Endothelial cell of umbilical vein (primary cell): ENCODE data around the gene RAB18. TPM values are rescaled to one million over a fixed set of nuclear protein-coding genes. Genes with fewer than 3 reads are reported as not detected.

ENCODE experiments used
- BruUV-seq: library from RNA; stranded (reverse); fragments of 400-500 nt; replicated peaks from 2 replicates; lab custom pipeline; 2021; lab: Mats Ljungman, UMichigan
- CTCF ChIA-PET: fragments of 300-600, 350-600 bp; sonication (Branson Sonifier 250); formaldehyde crosslinking; loops from one replicate; lab custom pipeline; 2021; ENCODE audit warnings: antibody characterized with exemption, inconsistent platforms; lab: Charles Lee
- POLR2A ChIA-PET: fragments of 300-600, 350-600 bp; sonication (Branson Sonifier 250); formaldehyde crosslinking; loops from one replicate; lab custom pipeline; 2021; ENCODE audit warnings: antibody characterized with exemption, inconsistent platforms; lab: Charles Lee
- DNase-seq: peaks from one replicate; pipeline ENCODE4 v3.0.0-alpha.2; 2011; ENCODE audit warnings: low read depth, low spot score
- FAIRE-seq: peaks from 2 replicates; lab custom pipeline; 2011; peaks lifted over from hg19 to GRCh38; lab: Jason Lieb, UNC
- H2AFZ ChIP-seq: 2 replicates; pipeline ENCODE4 v1.6.0; 2012; ENCODE audit warnings: low read depth, low read length, control low read depth, inconsistent platforms
- H3K27ac ChIP-seq: 2 replicates; pipeline ENCODE4 v1.5.1; 2011; ENCODE audit warnings: low read depth, mild to moderate bottlenecking, control low read depth, low read length, moderate library complexity; ENCODE audit not compliant: insufficient read depth
- H3K27me3 ChIP-seq, 2 experiments: 2 replicates each; pipeline versions ENCODE4 v1.6.0 to v1.6.1; 2011; ENCODE audit warnings: low read length in 2 of 2, mixed read lengths in 1 of 2; ENCODE audit not compliant: control insufficient read depth in 2 of 2, insufficient read depth in 2 of 2
- H3K36me3 ChIP-seq, 2 experiments: 2 replicates in 1 of 2; 3 replicates in 1 of 2; pipeline ENCODE4 v1.5.1; 2011; ENCODE audit warnings: low read length in 2 of 2, mild to moderate bottlenecking in 1 of 2, moderate library complexity in 1 of 2; ENCODE audit not compliant: control insufficient read depth in 2 of 2, insufficient read depth in 2 of 2; ENCODE audit errors: extremely low read depth in 1 of 2
- H3K4me1 ChIP-seq: 3 replicates; pipeline ENCODE4 v1.5.1; 2011; ENCODE audit warnings: mild to moderate bottlenecking, low read length; ENCODE audit not compliant: control insufficient read depth, insufficient read depth; ENCODE audit errors: extremely low read depth
- H3K4me2 ChIP-seq: 2 replicates; pipeline ENCODE4 v1.6.1; 2011; ENCODE audit warnings: low read length, control low read depth, mixed read lengths; ENCODE audit not compliant: insufficient read depth
- H3K4me3 ChIP-seq, 3 experiments: fragments of 200-600 bp in 1 of 3; sonication (generic), shearing (Covaris generic) in 1 of 3; replicated peaks in 1 of 3; 2 replicates each; pipeline ENCODE4 v1.5.1; 2011 to 2016; ENCODE audit warnings: control low read depth in 3 of 3, low read length in 3 of 3, mild to moderate bottlenecking in 2 of 3, inconsistent platforms in 1 of 3, low read depth in 1 of 3, moderate library complexity in 1 of 3; ENCODE audit not compliant: insufficient read depth in 1 of 3
- H3K79me2 ChIP-seq: 2 replicates; pipeline ENCODE4 v1.6.0; 2012; ENCODE audit warnings: low read length, inconsistent platforms; ENCODE audit not compliant: control insufficient read depth, insufficient read depth
- H3K9ac ChIP-seq: replicated peaks from 2 replicates; pipeline ENCODE3; 2011; ENCODE audit warnings: low read length, control low read depth; ENCODE audit not compliant: insufficient read depth; ENCODE audit errors: extremely low read depth
- H3K9me1 ChIP-seq: replicated peaks from 3 replicates; pipeline ENCODE4 v1.6.0; 2011; ENCODE audit warnings: mild to moderate bottlenecking, low read length; ENCODE audit not compliant: control insufficient read depth, insufficient read depth; ENCODE audit errors: extremely low read depth
- H3K9me3 ChIP-seq: replicated peaks from 2 replicates; pipeline ENCODE4 v1.5.1; 2012; ENCODE audit warnings: low read length, inconsistent platforms; ENCODE audit not compliant: control insufficient read depth, insufficient read depth
- H4K20me1 ChIP-seq: replicated peaks from 2 replicates; pipeline ENCODE3; 2011; ENCODE audit warnings: mild to moderate bottlenecking, low read length; ENCODE audit not compliant: control insufficient read depth, insufficient read depth; ENCODE audit errors: extremely low read depth
- EZH2 ChIP-seq: IDR thresholded peaks from 2 replicates; pipeline ENCODE4 v1.6.1; 2012; ENCODE audit warnings: borderline replicate concordance, low read depth, mild to moderate bottlenecking, moderate library complexity, low read length, inconsistent platforms; ENCODE audit not compliant: severe bottlenecking
- FOS ChIP-seq: IDR thresholded peaks from 2 replicates; pipeline ENCODE4 v1.6.1; 2011; ENCODE audit warnings: mild to moderate bottlenecking, low read length, moderate library complexity, borderline replicate concordance; ENCODE audit not compliant: insufficient read depth
- GATA2 ChIP-seq: IDR thresholded peaks from 2 replicates; pipeline ENCODE4 v1.7.0; 2011; ENCODE audit warnings: low read depth, mild to moderate bottlenecking, moderate library complexity, mixed read lengths, low read length; ENCODE audit not compliant: insufficient read length, insufficient read depth
- JUN ChIP-seq: IDR thresholded peaks from 2 replicates; pipeline ENCODE4 v1.6.1; 2011; ENCODE audit warnings: borderline replicate concordance, low read depth; ENCODE audit not compliant: insufficient read length, insufficient read depth
- MAX ChIP-seq: IDR thresholded peaks from 2 replicates; pipeline ENCODE4 v1.6.1; 2011; ENCODE audit not compliant: insufficient read depth, insufficient read length
- MYC ChIP-seq: IDR thresholded peaks from one replicate; pipeline ENCODE4 v1.6.1; 2011; ENCODE audit warnings: mild to moderate bottlenecking, low read depth, low read length
- POLR2A ChIP-seq: IDR thresholded peaks from 2 replicates; pipeline ENCODE4 v1.6.1; 2012; ENCODE audit warnings: low read depth, mild to moderate bottlenecking, control low read depth, low read length
- POLR2AphosphoS5 ChIP-seq: IDR thresholded peaks from 2 replicates; pipeline ENCODE4 v1.6.1; 2012; ENCODE audit warnings: low read depth, mild to moderate bottlenecking, control low read depth, low read length, moderate library complexity; ENCODE audit not compliant: insufficient read depth
- dilution Hi-C: fragments of 300-500 bp; cut with MboI; formaldehyde crosslinking; loops from one replicate; pipeline ENCODE4 v1.15.0; 2019; ENCODE audit warnings: low sequenced_read_pairs; ENCODE audit not compliant: extremely low pct_ligation_motif_present
- intact Hi-C: fragments of 100-400 bp; cut with micrococcal nuclease; formaldehyde crosslinking; loops from one replicate; pipeline ENCODE4 v1.10.0; 2022
- polyA plus RNA-seq, 4 experiments: library from polyadenylated mRNA; depleted of rRNA in 3 of 4; stranded (reverse) in 3 of 4; unstranded in 1 of 4; fragments of >200 nt; gene quantifications; 2 replicates each; pipeline versions ENCODE4 v1.2.1 to v1.2.3, GENCODE V29; 2011 to 2012; ENCODE audit warnings: missing spikeins in 1 of 4
- total RNA-seq: library from RNA; stranded (reverse); gene quantifications from 2 replicates; pipeline ENCODE4 v1.2.3, GENCODE V29; 2021
- TF ChIP-seq, protein P1 (sequence below), 2 donors: IDR thresholded peaks; 1 replicate in 1 of 2; 2 replicates in 1 of 2; pipeline ENCODE4 v1.5.1; 2011; ENCODE audit warnings: low read length in 2 of 2, mild to moderate bottlenecking in 2 of 2, moderate library complexity in 2 of 2, control low read depth in 1 of 2, inconsistent platforms in 1 of 2, low read depth in 1 of 2; ENCODE audit not compliant: insufficient read depth in 1 of 2; ENCODE audit errors: extremely low read depth in 1 of 2

RAB18 gene
- total and polyA plus RNA-seq, 2 donors (not counting 3 experiments of a cell fraction or from before 2014, with no cell fraction given): 20.4 to 108 TPM

DNA sequence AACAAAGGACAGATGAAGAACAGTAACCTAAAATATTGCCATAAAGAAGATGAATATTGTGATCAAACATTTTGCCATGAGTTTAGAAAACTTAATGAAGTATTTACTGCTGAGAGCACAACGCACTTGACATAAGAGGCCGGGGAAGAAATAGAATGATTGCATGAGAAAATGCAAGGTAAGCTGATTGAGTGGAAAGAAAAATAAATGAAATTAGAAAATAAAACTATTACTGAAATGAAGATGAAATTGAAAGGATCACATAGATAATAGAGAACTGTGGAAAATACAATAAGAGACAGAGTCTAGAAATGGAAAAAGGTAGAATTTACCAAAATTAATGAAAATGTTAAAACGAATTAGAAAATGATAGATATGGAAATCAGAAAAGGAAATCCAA is 10.1 kb downstream of the RAB18 start:
- ChIA-PET CTCF (interaction anchor here (0.8 kb wide), 1 partner anchor 133 kb away, joined by 3 read pairs; no protein-coding TSS in a partner anchor), POLR2A (no interaction called here)
- Histone ChIP-seq H3K9me3 (no peaks in the 10 kb centered on the region), H3K9ac (no peak overlapping the region), H3K27ac (no peak overlapping the region), H3K4me2 (no peak overlapping the region), H3K79me2 (peaks cover 88% of the 10 kb centered on the region), H3K27me3 (no peaks in the 10 kb centered on the region), H3K9me1 (no peaks in the 10 kb centered on the region), H4K20me1 (peaks cover 8% of the 10 kb centered on the region), H3K4me1 (no peaks in the 10 kb centered on the region), H2AFZ (no peak overlapping the region), H3K4me3 (no peak overlapping the region), H3K36me3 (peaks cover 0 to 10% of the 10 kb centered on the region in 2 experiments)
- TF ChIP-seq EZH2 (no peak), MYC (no peak), POLR2A (no peak), GATA2 (no peak), FOS (no peak), JUN (no peak), POLR2AphosphoS5 (no peak), MAX (no peak)
- TF ChIP-seq, protein P1, sequence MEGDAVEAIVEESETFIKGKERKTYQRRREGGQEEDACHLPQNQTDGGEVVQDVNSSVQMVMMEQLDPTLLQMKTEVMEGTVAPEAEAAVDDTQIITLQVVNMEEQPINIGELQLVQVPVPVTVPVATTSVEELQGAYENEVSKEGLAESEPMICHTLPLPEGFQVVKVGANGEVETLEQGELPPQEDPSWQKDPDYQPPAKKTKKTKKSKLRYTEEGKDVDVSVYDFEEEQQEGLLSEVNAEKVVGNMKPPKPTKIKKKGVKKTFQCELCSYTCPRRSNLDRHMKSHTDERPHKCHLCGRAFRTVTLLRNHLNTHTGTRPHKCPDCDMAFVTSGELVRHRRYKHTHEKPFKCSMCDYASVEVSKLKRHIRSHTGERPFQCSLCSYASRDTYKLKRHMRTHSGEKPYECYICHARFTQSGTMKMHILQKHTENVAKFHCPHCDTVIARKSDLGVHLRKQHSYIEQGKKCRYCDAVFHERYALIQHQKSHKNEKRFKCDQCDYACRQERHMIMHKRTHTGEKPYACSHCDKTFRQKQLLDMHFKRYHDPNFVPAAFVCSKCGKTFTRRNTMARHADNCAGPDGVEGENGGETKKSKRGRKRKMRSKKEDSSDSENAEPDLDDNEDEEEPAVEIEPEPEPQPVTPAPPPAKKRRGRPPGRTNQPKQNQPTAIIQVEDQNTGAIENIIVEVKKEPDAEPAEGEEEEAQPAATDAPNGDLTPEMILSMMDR (IDR thresholded peaks at IDR 0.05; ENCODE audit: extremely low read depth in 1 of 2, insufficient read depth in 1 of 2, low read depth in 1 of 2, low read length in 2 of 2): no peak
- BruUV-seq: no TSS peak
- DNase-seq (no peak), FAIRE-seq (no peak)
- intact Hi-C loops: no loop called here
- dilution Hi-C loops: no loop called here
